ENCODE data around the gene MACROD2. TPM values are rescaled to one million over a fixed set of nuclear protein-coding genes. Genes with fewer than 3 reads are reported as not detected.

The MACROD2 gene
- total RNA-seq, 2 experiments from 2014 or later, result not detected

DNA sequence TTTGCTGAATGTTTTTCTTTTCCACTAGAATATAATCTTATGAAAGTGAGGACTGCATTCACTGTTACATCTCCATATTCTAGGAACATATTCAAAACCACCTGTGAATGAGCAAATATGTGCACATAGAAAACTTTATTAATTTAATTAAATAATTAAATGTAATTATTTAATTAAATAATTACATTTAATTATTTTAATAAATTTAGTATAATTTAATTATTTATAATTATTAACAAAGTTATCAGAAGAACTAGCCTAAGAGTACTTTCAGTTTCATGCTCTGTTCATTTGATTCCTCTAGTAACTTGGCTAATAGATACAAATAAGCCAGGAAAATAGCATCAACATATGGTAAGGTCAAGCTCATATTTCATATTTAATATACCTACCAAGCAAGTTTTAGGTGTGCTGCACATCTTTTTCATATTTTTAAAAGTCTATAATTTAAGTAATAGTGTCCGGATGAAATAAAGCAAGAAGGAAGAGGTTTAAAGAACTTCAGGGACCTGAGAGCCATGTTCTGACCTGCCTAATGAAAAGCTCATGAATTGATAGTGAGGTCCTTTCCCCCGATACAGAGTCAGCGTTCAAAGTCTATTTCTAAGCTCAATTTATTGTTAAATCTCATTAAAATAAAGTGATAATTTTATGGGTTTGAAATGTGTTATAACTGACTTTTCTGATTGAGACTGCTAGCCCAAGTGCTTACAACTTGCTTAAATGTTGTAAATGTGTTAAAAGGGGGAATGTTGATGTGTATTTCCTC, 703.5 kb downstream of the MACROD2 start:
- Mint-ChIP-seq H3K27ac (no peak overlapping the region), H3K4me1 (ENCODE audit: low read depth) (no peaks in the 10 kb centered on the region), H3K9me3 (peaks cover 9% of the 10 kb centered on the region), H3K27me3 (no peaks in the 10 kb centered on the region), H3K4me3 (no peak overlapping the region), H3K36me3 (no peaks in the 10 kb centered on the region)
- intact Hi-C loops (cut with micrococcal nuclease), result no loop called here
- DNase-seq, result no peak
- POLR2A ChIA-PET, result no interaction called here
- CTCF ChIA-PET, result no interaction called here

DNA sequence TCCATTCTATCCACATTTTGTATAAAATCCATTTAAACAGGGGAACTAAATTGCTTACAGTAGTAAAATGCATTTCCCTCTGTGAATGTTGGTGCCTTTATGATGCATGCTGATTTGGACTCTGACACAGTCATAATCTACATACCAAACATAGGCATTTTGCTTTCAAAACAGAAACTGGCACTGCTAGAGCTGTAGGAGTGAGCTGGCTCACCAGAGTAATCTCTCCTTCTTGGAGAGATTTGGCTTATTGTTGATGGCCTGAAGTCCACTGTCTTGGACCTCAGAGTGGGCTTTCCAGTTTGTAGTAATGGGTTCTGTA, 705.3 kb downstream of the MACROD2 start:
- H3K4me1 Mint-ChIP-seq (ENCODE audit: low read depth), result no peaks in the 10 kb centered on the region

DNA sequence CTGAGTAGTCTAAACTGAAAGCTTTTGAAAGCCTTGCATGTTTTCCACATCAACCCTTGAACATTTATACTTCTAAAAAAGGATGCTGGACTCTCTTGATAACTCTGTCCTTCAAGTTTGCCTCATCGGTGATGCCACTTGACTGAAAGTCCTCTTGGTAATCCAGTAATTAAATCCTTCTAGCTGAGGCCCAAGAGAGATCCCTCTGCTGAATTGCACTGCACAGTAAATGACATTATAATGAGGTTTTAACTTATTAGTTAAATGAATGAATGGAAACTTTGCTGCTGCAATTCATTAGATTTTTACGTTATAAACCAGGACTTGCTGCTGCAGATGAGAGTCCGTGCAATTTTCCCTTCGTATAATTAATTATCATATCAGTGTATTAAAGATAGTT, 706.0 kb downstream of the MACROD2 start:
- no peak for DNase-seq
- Mint-ChIP-seq H3K27ac (no peak overlapping the region), H3K4me1 (ENCODE audit: low read depth) (no peaks in the 10 kb centered on the region), H3K36me3 (no peaks in the 10 kb centered on the region), H3K9me3 (peaks cover 7% of the 10 kb centered on the region), H3K27me3 (no peaks in the 10 kb centered on the region), H3K4me3 (no peak overlapping the region)
- ChIA-PET CTCF (no interaction called here), POLR2A (no interaction called here)
- intact Hi-C loops (cut with micrococcal nuclease), result no loop called here

More for the DNA sequence above, 705.3 kb downstream of the MACROD2 start:
- H3K9me3 Mint-ChIP-seq, result peaks cover 7% of the 10 kb centered on the region
- no peak overlapping the region for H3K4me3 Mint-ChIP-seq
- ChIA-PET CTCF (no interaction called here), POLR2A (no interaction called here)
- H3K27ac Mint-ChIP-seq, result no peak overlapping the region
- intact Hi-C loops (cut with micrococcal nuclease), result no loop called here
- no peak for DNase-seq
- no peaks in the 10 kb centered on the region for H3K36me3 Mint-ChIP-seq
- H3K27me3 Mint-ChIP-seq, result no peaks in the 10 kb centered on the region

DNA sequence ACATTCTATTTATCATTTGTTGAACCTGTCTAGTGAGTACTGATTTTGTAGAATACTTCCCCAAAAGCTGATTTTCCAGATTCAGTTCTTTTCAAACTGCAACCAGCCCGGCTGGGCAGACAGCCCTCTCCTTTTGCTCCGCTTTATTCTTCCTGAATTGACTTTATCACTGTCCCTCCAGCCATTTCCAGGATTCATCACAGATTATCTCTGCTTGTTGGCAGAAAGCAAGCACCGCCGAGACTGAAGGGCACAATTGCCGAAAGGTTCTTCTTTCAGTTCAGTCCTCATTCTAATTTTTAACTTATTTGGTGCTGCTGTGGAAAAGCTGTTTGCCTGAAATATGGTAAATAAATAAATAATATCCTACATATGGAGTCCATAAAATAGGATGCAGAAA, 711.2 kb downstream of the MACROD2 start:
- ChIA-PET CTCF (no interaction called here), POLR2A (no interaction called here)
- no peaks in the 10 kb centered on the region for H3K27me3 Mint-ChIP-seq
- no peak overlapping the region for H3K4me3 Mint-ChIP-seq
- no peaks in the 10 kb centered on the region for H3K36me3 Mint-ChIP-seq
- H3K27ac Mint-ChIP-seq, result no peak overlapping the region
- intact Hi-C loops (cut with micrococcal nuclease), result no loop called here
- H3K9me3 Mint-ChIP-seq, result peaks cover 3% of the 10 kb centered on the region
- DNase-seq, result no peak
- H3K4me1 Mint-ChIP-seq (ENCODE audit: low read depth), result no peaks in the 10 kb centered on the region

GRCh38 chr20:14707026-14707680, 711.8 kb downstream of the MACROD2 start:
- H3K4me3 Mint-ChIP-seq, result no peak overlapping the region
- POLR2A ChIA-PET, result no interaction called here
- CTCF ChIA-PET, result no interaction called here
- DNase-seq, result no peak
- H3K27me3 Mint-ChIP-seq, result no peaks in the 10 kb centered on the region
- no peaks in the 10 kb centered on the region for H3K36me3 Mint-ChIP-seq
- H3K27ac Mint-ChIP-seq, result no peak overlapping the region
- intact Hi-C loops (cut with micrococcal nuclease), result no loop called here
- H3K9me3 Mint-ChIP-seq, result peaks cover 3% of the 10 kb centered on the region
- no peaks in the 10 kb centered on the region for H3K4me1 Mint-ChIP-seq (ENCODE audit: low read depth)

DNA sequence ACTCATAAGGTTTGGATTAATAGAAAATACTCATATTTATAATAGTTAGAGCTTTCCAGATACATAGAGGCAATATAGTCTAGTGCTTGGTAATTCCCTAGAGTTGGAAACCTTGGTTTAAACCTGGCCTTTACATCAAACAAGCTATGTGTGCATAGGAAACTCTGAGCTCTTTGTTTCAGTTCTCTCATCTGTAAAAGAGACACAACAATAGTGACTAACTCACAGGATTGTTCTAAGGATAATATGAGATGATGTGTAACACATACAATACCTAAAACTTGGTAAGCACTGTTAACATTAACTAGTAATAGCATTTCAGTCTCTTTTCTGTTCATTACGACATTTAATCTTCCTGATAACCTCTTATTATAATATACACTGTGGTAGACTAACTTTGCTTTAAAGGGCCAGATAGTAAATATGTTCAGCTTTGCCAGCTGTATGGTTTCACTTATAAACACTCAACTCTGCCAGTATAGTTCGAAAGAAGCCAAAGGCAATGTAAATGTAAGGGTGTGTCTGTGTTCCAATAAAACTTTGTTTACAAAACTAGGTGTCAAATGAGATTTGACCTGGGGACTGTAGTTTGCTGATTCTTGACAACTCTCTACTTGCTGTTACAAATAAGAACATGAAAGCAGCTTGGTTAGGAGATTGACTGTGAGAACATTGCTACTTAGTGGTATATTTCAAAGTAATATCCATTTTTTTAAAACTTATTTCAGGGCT, 712.7 kb downstream of the MACROD2 start:
- no peak for DNase-seq
- H3K27me3 Mint-ChIP-seq, result no peaks in the 10 kb centered on the region
- H3K27ac Mint-ChIP-seq, result no peak overlapping the region
- H3K4me1 Mint-ChIP-seq (ENCODE audit: low read depth), result no peaks in the 10 kb centered on the region
- no peaks in the 10 kb centered on the region for H3K36me3 Mint-ChIP-seq
- intact Hi-C loops (cut with micrococcal nuclease), result no loop called here
- POLR2A ChIA-PET, result no interaction called here
- H3K9me3 Mint-ChIP-seq, result peaks cover 8% of the 10 kb centered on the region
- H3K4me3 Mint-ChIP-seq, result no peak overlapping the region
- CTCF ChIA-PET, result no interaction called here

- no peak for DNase-seq
- CTCF ChIA-PET, result no interaction called here
- no peak overlapping the region for H3K4me3 Mint-ChIP-seq
- peaks cover 11% of the 10 kb centered on the region for H3K9me3 Mint-ChIP-seq
- intact Hi-C loops (cut with micrococcal nuclease), result no loop called here
- H3K4me1 Mint-ChIP-seq (ENCODE audit: low read depth), result no peaks in the 10 kb centered on the region
- POLR2A ChIA-PET, result no interaction called here
- no peaks in the 10 kb centered on the region for H3K36me3 Mint-ChIP-seq
- no peak overlapping the region for H3K27ac Mint-ChIP-seq
- H3K27me3 Mint-ChIP-seq, result no peaks in the 10 kb centered on the region
These were observed 714.1 kb downstream of the MACROD2 start for GRCh38 chr20:14709439-14709838.

DNA sequence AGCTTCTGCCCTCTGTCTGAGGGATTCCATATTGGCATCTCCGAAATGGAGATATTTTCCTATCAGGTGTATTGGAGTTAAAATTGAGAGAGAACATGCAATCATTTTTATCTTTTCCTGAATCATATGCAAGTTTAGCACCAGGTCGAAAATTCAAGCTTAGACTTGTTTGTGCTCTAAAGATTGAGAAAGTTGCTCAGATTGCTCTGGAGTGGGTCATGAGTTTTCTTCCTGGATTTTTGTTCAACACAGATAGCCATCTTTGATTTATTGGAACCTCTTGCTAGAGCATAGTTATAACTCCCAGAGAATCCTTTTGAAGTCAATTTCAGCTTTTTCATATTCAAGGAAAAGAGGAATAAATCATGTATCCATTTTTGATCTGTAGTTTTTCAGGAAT, 715.6 kb downstream of the MACROD2 start:
- Mint-ChIP-seq H3K27ac (no peak overlapping the region), H3K27me3 (no peaks in the 10 kb centered on the region), H3K4me3 (no peak overlapping the region), H3K4me1 (ENCODE audit: low read depth) (no peaks in the 10 kb centered on the region), H3K36me3 (no peaks in the 10 kb centered on the region), H3K9me3 (peaks cover 10% of the 10 kb centered on the region)
- CTCF ChIA-PET, result no interaction called here
- no peak for DNase-seq
- POLR2A ChIA-PET, result no interaction called here
- intact Hi-C loops (cut with micrococcal nuclease), result no loop called here

DNA sequence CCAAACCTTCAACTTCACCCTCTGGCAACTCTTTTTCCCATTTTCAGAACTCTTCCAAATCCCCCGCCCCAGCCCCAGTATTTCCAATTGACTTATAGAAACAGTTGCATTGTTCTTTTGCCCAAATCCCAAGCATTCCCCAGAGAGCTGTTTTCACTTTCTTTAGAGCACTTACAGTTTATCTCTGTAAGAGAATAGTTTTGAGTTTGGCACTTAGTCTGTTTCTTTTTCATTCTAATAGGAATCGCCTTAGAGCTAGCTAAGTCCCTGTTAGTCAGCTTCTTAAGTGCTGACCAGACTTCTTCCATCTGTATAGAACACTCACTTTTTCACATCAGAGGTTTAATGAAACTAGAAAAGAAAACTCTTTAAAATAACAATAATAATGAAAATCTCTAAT, 716.3 kb downstream of the MACROD2 start:
- Mint-ChIP-seq H3K36me3 (no peaks in the 10 kb centered on the region), H3K27me3 (no peaks in the 10 kb centered on the region), H3K4me1 (ENCODE audit: low read depth) (no peaks in the 10 kb centered on the region), H3K4me3 (no peak overlapping the region), H3K9me3 (peaks cover 10% of the 10 kb centered on the region), H3K27ac (no peak overlapping the region)
- intact Hi-C loops (cut with micrococcal nuclease), result no loop called here
- POLR2A ChIA-PET, result no interaction called here
- no peak for DNase-seq
- CTCF ChIA-PET, result no interaction called here

DNA sequence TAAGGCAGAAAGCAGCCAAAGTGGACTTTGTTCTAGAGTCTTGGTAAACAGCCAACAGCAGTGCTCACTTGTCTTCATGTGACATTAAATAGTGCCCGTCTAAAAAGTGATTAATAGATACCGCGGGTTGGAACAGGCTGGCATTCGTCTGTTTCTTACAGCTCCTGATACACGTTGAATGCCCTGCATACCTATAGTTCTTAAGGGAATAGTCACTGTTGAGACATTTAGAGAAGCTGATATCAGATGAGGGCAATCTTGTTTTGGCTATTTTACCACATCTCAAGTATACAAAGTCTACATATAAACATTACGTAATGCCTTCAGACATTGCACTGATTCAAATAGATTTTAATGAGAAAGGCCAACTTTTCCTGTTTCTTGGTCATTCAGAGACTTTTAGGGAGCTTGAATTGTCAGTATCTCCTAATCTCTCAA, 717.0 kb downstream of the MACROD2 start:
- Mint-ChIP-seq H3K9me3 (peaks cover 10% of the 10 kb centered on the region), H3K4me3 (no peak overlapping the region), H3K4me1 (ENCODE audit: low read depth) (no peaks in the 10 kb centered on the region), H3K27me3 (no peaks in the 10 kb centered on the region), H3K27ac (no peak overlapping the region), H3K36me3 (no peaks in the 10 kb centered on the region)
- intact Hi-C loops (cut with micrococcal nuclease), result no loop called here
- ChIA-PET POLR2A (no interaction called here), CTCF (no interaction called here)
- no peak for DNase-seq

DNA sequence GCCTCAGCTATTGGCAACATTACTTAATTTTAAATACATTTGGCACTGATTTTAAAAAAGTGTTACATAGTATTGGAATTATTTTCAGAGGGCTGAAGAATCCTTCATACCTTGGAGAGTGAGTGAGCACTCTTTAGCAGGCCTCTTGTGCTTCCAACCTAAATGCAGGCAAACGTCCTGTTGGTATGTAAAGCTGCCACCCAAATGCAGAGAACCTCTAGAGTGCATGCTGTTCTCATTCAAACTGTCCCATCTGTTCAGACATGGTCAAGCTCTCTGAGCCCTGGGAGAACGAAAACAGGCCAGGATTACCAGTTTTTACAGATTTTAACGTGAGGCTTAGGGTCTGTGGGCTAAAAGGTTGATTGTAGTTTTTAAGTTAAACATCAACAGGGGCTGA, 720.1 kb downstream of the MACROD2 start:
- DNase-seq, result no peak
- Mint-ChIP-seq H3K36me3 (no peaks in the 10 kb centered on the region), H3K9me3 (peaks cover 17% of the 10 kb centered on the region), H3K27me3 (no peaks in the 10 kb centered on the region), H3K4me3 (no peak overlapping the region), H3K27ac (no peak overlapping the region), H3K4me1 (ENCODE audit: low read depth) (no peaks in the 10 kb centered on the region)
- CTCF ChIA-PET, result no interaction called here
- POLR2A ChIA-PET, result no interaction called here
- intact Hi-C loops (cut with micrococcal nuclease), result no loop called here

DNA sequence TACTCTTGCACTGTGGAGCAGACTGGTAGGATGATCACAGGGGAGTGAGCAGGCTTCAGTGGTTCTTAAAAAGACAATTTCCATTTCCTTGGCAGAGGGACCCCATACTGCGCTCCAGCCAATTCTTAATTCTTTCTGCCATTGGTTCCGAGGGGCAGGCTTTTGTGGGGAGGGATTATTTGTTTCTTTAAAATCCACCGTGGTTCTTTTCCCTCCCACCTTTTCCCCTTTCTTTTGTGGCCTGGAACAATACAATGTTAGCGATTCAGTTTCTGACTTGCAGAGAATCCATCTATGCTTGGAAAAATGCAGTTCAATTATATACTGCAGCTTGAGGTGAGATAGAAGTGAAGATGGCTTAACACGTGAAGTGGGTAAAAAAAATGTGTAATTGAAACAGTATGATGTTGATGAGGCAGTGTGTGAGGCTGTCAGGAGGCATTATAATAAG, 721.1 kb downstream of the MACROD2 start:
- POLR2A ChIA-PET, result no interaction called here

More for the DNA sequence above, 721.1 kb downstream of the MACROD2 start:
- no peak overlapping the region for H3K27ac Mint-ChIP-seq
- no peaks in the 10 kb centered on the region for H3K36me3 Mint-ChIP-seq
- CTCF ChIA-PET, result no interaction called here
- no peaks in the 10 kb centered on the region for H3K27me3 Mint-ChIP-seq
- no peak for DNase-seq
- H3K4me1 Mint-ChIP-seq (ENCODE audit: low read depth), result no peaks in the 10 kb centered on the region
- peaks cover 17% of the 10 kb centered on the region for H3K9me3 Mint-ChIP-seq
- H3K4me3 Mint-ChIP-seq, result no peak overlapping the region
- intact Hi-C loops (cut with micrococcal nuclease), result no loop called here
